HG03097 (cell line): ENCODE measurements around the gene PPM1D.
"Not testable (repeated sequence)": the region's sequence is repeated elsewhere in the genome, so short reads cannot be mapped to it uniquely, and the experiment has no call there.

Source experiments
- ATAC-seq: cut with Tn5 transposase; IDR thresholded peaks from one replicate; pipeline ENCODE4 v1.9.1; 2021; ENCODE audit not compliant: unreplicated experiment, low FRiP score

Gene PPM1D

DNA sequence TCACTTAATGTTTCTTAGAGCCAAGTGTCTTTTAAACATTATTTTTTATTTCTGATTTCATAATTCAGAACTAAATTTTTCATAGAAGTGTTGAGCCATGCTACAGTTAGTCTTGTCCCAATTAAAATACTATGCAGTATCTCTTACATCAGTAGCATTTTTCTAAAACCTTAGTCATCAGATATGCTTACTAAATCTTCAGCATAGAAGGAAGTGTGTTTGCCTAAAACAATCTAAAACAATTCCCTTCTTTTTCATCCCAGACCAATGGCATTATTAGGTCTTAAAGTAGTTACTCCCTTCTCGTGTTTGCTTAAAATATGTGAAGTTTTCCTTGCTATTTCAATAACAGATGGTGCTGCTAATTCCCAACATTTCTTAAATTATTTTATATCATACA, 64.0 kb downstream of the PPM1D start:
- ATAC-seq, result no peak

DNA sequence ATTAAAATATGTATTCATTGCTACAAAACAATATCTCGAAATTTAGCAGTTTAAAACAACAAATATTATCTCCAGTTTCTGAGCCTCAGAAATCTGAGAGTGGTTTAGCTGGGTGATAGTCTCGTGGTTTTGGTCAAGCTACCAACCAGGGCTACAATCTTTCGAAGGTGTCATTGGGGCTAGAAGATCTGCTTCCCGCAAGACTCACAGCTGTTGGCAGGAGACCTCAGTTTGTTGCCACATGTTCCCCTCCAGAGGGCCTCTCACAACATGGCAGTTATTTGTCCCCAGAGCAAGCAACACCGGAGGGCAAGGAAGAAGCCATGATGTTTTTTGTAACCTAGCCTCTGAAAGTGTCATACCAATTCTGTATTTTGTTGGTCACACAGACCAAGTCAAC, 65.6 kb downstream of the PPM1D start:
- ATAC-seq, result no peak

DNA sequence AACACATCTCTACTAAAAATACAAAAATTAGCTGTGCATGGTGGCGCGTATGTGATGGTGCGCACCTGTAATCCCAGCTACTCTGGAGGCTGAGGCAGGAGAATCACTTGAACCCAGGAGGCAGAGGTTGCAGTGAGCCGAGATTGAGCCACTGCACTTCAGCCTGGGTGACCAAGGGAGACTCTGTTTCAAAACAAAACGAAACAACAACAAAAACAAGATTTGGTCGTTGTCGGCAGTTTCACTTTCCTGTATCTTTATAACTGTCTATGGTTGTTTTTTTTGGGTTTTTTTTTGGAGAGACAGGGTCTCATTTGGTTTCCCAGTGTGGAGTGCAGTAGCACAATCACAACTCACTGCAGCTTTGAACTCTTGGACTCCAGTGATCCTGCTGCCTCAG, 68.7 kb downstream of the PPM1D start:
- not testable (repeated sequence) for ATAC-seq

DNA sequence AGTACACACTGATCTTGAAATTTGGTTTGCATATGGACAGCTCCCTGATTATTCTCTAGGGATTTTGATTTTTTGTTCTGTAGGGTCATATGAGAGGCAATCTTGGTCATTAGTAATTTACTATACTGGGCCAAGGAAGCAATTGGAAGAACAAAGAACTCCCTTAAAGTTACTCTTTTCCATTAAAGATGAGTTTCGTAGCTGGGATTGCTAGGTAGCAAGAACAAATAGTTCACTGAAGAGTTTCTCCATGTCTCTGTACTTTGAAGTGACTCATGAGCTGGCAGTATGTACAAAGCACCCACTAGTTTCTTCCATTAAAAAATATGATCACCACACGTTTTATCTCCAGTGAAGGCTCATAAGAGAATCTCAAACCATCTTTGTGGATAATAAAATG, 71.5 kb downstream of the PPM1D start:
- no peak for ATAC-seq

DNA sequence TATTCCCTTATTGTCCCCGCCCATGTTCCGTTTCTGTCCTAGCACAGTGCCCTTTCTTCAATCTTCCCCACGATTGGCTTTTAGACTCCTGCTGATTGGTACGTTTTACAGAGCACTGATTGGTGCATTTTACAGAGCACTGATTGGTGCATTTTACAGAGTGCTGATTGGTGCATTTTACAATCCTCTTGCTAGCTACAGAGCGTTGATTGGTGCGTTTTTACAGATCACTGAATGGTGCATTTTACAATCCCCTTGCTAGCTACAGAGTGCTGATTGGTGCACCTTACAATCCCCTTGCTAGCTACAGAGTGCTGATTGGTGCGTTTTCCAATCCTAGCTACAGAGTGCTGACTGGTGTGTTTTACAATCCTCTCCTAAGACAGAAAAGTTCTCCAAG, 74.6 kb downstream of the PPM1D start:
- ATAC-seq, result not testable (repeated sequence)

DNA sequence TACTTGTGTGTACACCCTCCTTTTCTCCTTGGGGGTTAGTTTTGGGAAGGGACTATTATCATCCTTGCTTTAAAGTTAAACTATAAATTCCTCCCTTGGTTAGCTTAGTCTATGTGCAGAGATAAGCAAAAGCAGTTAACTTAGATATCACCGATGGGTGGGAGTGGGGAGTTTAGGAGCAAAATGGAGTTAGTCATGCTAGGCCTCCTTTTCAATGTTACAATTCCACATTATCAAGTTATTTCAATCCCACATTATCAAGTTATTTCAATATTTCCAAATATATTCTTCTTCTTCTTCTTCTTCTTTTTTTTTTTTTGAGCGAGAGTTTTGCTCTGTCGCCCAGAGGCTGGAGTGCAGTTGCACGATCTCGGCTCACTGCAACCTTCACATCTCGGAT, 76.0 kb downstream of the PPM1D start:
- ATAC-seq, result no peak

DNA sequence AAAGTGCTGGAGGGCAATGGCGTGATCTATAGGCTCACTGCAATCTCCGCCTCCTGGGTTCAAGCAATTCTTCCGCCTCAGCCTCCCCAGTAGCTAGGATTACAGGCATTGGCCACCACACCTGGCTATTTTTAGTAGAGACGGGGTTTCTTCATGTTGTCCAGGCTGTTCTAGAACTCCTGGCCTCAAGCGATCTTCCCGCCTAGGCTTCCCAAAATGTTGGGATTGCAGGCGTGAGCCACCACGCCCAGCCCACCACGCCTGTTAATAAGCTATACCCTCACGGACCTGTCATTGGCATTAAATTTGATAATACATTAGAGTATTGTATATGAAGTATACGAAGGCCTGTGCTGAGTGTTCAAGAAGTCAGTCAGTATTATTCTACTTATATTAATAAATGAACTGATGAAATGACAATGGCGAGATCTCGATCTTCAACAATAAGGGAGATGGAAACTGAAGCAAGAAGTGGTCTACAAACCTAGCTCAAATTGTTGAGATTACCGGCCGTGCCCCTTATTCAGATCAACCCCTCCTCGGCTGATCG, 76.8 kb downstream of the PPM1D start:
- no peak for ATAC-seq

DNA sequence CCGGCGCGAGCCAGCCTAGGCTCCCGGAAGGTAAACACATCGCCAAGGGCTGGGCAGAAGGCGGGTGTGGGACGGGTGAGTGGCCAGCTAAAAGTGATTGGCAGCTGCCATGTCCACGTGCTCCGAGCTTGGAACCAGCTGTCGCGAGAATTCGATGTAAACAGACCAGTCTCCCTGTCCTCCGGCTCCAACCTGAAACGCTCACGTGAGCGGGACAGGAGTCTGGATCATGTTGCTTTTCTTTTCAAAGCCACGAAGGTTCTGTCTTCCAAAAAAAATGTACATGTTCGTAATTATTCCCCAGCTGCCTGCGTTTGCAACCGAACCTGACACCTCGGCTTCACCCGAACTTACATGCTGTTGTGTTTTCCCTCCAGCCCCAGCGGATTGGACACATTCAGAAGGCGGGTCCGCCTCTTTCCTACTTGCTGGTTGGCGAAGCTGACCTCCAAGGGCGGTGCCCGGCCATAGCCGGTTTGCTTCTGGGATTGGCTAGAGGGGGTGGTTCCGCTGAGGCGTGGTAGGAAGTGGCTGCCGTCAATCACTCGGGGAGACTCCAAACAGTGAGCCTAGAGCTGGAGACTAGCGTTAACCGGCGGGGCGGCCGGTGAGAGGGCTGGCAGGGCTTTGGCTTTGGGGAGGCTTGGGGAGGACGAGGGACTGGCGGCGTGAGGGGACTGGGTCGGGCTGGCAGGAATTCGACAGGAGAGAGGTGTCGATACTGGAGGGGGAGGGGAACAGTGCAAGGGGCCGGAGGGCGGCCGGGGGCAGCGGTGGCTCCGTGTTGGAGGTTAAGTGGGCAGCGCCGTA, 77.5 kb downstream of the PPM1D start, which contains the start of gene BCAS3:
Gene BCAS3 (plus strand): TSS at position 544 of the 810 bp plus-strand sequence.
- peak; percentile 97 for ATAC-seq

DNA sequence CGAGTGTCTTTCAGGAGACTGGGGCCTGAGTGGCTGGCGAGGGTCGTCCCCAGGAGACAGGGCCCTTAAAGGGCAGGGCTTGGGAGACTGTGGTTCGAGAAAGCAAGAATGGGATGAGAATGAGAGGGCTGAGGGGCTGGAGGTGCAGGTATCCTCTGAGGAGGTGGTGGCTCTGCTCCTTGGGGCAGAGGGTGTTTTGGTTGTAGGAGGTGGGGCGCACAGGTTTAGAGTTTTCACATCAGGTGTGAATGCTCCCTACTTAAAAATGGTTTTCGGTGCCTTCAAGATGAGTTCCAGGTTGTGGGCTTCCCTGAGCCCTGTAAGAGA, 78.1 kb downstream of the PPM1D start:
- no peak for ATAC-seq

DNA sequence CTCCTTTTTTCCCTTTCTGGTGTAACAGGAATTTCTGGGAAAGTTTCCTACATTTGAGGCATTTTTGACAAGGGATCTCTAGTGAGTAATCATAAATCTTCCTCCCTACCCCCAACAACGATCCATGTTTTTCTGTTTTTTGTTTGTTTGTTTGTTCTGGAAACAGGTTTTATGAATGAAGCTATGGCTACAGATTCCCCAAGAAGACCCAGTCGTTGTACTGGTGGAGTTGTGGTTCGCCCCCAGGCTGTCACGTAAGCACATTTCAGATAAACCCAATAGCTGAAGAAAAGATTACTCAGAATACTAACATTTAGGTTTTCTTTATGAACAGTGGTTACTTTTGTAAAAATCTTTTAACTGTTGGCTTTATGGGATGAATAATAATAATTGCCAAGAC, 79.3 kb downstream of the PPM1D start:
- ATAC-seq, result no peak

DNA sequence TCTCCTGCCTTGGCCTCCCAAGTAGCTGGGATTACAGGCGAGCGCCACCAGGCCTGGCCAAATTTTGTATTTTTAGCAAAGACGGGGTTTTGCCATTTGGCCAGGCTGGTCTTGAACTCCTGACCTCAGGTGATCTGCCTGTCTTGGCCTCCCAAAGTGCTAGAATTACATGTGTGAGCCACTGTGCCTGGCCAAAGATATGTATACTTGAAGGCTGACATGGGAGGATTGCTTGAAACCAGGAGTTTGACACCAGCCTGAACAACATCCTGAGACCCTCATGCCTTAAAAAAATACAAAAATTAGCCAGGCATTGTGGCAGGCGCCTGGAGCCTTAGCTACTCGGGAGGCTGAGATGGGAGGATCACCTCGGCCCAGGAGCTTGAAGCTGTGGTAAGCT, 80.8 kb downstream of the PPM1D start:
- ATAC-seq, result no peak

DNA sequence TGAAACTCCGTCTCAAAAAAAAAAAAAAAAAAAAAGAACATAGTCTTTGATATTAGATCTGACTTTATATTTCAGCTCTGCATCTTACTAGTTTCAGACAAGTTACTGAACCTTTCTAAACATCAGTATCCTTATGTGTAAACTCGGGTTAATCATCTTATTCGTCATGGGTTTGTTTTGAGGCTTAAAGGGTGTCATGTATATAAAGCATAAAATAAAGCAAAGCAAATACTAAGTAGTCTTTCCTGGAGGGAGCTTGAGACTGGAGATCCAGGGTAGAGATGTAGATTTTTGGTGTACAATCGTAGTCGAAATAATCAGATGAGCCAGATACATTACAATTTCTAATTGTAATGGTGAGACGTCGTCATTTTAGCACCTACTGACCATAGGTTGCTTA, 85.4 kb downstream of the PPM1D start:
- ATAC-seq, result no peak

DNA sequence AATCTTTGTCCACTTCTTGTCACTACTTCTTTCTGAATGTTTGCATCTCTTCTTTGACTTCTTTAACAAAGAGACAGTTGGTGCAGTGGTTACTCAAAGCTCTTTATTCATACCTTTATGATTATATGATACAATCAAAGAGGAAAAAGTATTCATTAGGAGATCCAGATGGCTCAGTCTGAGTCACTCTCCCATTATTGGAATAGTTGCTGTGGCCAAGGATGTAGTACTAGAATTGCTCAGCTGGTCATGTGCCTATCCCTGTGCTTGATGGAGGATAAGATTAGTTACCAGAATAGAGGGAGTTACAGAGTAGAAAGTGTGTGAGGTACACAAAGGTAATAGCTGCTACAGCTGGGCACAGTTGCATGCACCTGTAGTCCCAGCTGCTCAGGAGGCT, 96.0 kb downstream of the PPM1D start:
- ATAC-seq, result no peak

DNA sequence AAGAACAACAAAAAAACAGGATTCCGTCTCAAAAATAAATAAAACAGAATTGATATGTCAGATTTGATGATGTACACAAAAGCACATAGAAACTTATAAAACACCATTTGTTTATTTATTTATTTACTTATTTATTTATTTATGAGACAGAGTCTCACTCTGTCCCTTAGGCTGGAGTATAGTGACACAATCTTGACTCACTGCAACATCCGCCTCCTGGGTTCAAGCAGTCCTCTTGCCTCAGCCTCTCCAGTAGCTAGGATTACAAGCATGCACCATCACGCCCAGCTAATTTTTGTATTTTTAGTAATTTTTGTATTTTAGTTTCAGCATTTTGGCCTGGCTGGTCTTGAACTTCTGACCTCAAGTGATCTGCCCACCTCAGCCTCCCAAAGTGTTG, 99.1 kb downstream of the PPM1D start:
- no peak for ATAC-seq

DNA sequence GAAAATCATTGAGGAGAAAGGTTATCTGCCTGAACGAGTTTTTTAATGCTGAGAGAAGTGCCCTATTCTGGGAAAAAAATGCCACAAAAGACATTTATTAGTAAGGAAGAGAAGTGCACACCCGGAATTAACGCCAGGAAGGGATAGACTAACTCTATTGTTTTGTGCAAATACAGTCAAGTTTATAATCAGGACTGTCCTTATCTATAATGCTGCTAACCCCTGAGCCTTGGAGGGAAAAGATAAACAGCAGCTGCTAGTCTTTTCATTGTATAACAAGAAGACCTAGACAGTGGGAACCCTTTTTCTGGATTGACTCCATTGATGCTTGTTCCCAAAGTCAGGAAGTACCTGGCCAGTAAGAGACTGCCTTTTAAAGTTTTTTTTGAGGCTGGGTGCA, 104.2 kb downstream of the PPM1D start:
- ATAC-seq, result no peak

DNA sequence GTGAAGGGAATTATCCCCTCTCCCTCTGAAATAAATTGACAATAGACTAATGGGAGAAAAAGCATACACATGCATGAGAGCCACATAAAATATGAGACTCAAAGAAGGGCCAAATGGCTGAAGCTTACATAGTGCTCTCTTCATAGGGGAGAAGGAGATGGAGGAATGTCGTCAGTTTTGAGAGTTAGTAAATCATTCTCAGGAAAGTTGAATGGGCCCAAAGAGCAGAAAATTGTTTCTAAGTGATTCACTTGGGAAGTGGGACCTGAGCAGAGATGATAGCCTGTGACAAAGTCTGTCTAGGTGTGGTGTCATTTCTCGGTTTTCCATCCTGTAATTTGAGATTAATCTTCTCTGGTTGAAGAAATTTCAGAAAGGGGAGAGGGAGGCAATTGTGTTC, 112.7 kb downstream of the PPM1D start:
- no peak for ATAC-seq

DNA sequence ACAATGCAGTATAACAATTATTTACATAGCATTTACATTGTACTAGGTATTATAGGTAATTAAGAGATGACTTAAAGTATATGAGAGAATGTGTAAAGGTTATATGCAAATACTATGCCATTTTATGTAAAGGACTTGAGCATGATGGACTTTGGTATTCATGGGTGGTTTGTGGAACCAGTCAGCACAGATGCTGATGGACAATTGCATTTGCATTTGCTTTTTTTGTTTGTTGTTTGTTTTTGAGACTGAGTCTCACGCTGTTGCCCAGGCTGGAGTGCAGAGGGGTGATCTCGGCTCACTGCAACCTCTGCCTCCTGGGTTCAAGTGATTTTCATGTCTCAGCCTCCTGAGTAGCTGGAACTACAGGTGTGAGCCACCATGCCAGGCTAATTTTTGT, 113.6 kb downstream of the PPM1D start:
- ATAC-seq, result no peak
